Fibroblast of skin of abdomen (primary cell): ENCODE results near the gene PUS7.
A peak's percentile ranks its signal among the peaks of the same experiment; 100 is the strongest.
"Not testable (repeated sequence)": the region's sequence is repeated elsewhere in the genome, so short reads cannot be mapped to it uniquely, and the experiment has no call there.

Experiments used
- DNase-seq: peaks from one replicate; pipeline ENCODE4 v3.0.0-alpha.2; 2013

PUS7 gene

GRCh38 chr7:105442214-105442613 is 79.9 kb downstream of the PUS7 start:
- DNase-seq = not testable (repeated sequence)

DNA sequence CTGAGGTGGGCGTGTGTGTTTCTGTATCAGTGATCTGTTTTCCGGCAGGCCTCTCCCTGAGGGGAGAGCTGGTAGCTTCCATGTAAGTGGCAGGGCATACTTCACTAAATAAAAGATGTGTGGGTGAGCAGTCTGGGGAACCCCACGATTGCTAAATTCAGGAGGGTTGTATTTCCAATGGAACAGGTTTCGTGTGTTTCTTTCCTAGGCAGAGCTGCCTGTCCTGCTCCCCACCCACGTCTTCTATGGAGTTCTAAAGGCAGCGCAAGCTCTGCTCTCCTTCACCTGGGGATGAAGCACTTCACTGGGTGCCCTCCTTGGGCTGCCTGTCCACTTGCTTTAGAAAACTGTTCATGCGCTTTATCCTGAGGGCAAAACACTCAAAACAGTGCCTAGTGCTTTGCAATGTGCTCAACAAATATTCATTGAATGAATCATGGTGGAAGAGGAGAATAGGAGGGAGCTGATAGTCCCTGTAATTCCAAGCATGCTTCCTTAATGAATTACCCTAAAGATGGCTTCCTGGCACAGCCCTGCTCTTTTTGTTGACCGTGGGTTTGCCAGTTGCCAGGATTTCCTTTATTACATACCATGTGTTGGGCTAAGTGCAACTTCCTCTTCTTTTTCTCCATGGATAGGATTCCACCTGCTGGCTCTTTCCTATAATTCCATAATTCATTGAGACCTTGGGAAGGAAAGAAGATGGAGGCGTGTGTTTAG is 82.7 kb downstream of the PUS7 start:
- peak; percentile 88 for DNase-seq

- no peak for DNase-seq
These were observed 83.3 kb downstream of the PUS7 start for GRCh38 chr7:105438847-105439173.

GRCh38 chr7:105438254-105438653 is 83.8 kb downstream of the PUS7 start:
- no peak for DNase-seq

DNA sequence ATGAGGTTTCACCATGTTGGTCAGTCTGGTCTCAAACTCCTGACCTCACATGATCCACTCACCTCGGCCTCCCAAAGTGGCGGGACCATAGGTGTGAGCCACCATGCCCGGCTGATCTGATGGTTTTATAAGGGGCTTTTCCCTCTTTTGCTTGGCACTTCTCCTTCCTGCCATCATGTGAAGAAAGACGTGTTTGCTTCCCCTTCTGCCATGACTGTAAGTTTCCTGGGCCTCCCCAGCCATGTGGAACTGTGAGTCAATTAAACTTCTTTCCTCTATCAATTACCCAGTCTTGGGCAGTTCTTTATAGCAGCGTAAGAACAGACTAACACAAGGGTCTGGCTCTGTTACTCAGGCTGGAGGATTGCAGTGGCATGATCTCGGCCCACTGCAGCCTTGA is 84.7 kb downstream of the PUS7 start:
- not testable (repeated sequence) for DNase-seq

DNA sequence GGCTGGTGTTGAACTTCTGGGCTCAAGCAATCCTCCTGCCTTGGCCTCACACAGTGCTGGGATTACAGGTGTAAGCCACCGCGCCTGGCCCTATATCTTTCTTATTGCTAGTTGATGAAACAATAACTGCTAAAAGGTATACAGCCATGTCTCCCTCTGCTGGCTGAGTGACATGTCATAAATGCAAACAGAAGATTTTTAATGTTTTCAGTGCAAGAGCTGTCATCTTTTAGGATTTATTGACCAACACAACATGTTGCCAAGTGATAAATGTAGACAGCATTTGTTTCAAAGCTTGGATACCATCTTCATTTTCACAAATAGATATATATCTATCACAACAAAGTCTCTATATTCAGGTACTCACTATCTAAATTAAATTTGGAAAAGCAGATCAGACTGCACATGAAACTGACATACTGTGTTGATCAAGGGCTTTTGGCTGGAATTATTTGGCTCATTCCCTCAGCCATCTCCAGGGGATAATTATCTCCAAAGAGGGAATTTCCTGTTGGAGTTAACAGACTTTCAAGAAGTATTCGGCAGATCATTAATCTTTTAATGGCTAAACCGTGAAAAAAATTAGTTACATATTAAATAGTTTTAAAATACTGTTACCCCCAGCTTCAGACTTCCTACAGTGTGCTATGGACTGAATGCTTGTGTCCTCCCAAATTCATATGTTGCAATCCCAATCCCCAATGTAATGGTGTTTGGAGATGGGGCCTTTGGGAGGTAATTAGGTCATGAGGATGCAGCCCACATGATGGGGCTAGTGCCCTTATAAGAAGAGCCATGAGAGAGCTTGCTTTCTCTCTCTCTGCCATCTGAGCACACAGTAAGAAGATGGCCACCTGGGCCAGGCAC is 92.1 kb downstream of the PUS7 start:
- DNase-seq = peak; percentile 81

DNA sequence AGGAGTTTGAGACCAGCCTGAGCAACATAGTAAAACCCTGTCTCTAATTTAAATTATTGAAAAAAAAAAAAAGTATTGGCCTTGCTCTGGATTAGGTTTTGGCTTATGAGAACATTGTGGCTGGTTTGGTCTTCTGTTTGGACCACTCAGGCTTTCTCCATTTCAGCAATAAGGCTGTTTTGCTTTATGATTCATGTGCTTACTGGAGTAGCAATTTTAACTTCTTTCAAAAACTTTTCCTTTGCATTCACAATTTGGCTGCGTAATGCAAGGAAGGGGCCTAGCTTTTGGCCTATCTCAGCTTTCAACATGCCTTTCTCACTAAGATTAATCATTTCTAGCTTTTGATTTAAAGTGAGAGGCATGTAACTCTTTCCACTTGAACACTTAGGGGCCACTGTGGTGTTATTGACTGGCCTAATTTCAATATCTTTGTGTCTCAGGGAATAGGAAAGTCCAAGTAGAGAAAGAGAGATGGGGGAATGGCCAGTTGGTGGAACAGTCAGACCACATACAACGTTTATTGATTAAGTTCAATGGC is 95.4 kb downstream of the PUS7 start:
- DNase-seq = no peak

DNA sequence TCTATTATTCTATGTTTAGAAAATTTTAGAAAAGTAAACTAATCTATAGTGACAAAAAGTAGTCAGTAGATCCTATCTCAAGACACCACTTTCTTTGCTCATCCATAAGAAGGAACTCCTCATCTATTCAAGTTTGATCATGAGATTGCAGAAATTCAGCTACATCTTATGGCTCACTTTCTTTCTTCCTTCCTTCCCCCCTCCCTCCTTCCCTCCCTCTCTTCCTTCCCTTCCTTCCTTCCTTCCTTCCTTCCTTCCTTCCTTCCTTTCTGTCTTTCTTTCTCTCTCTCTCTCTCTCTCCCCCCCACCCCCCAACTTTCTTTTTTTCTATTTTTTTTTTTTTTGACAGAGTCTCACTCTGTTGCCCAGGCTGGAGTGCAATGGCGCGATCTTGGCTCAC is 98.1 kb downstream of the PUS7 start:
- no peak for DNase-seq

DNA sequence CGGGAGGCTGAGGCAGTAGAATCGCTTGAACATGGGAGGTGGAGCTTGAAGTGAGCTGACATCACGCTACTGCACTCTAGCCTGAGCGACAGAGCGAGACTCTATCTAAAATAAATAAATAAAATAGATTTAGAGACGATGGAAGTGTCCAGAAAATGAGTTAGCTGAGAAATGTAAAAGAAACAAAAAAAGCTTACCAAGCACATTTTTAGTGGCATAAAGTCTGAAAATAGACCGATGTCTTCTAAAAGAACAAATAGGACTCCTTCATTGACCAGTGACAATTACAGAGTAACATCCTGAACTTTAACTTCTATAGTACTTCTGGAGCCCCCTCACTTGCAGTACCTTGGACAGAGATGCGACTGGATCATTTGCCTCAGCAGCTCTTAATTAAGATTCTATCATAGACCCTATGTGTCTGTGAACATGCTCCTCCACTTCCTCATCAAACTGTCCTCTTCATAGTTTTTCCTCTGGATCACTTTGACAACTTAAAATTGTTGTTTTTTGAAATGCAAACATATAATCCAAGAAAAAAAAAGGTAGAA is 108.1 kb downstream of the PUS7 start:
- no peak for DNase-seq

DNA sequence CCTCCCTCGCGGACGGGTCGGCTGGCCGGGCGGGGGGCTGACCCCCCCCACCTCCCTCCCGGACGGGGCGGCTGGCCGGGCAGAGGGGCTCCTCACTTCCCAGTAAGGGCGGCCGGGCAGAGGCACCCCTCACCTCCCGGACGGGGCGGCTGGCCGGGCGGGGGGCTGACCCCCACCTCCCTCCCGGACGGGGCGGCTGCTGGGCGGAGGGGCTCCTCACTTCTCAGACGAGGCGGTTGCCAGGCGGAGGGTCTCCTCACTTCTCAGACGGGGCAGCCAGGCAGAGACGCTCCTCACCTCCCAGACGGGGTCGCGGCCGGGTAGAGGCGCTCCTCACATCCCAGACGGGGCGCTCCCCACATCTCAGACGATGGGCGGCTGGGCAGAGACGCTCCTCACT is 111.3 kb downstream of the PUS7 start:
- DNase-seq = not testable (repeated sequence)

DNA sequence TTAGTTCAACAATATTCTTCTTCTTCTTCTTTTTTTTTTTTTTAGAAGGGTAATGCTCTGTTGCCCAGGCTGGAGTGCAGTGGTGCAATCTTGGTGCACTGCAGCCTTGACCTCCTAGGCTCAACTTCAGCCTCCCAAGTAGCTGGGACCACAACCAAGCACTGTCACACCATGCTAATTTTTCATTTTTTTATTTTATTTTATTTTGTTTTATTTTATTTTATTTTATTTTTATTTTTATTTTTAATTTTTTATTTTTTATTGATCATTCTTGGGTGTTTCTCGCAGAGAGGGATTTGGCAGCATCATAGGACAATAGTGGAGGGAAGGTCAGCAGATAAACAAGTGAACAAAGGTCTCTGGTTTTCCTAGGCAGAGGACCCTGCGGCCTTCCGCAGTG is 112.3 kb downstream of the PUS7 start:
- DNase-seq = not testable (repeated sequence)

GRCh38 chr7:105408791-105409410 is 113.2 kb downstream of the PUS7 start:
- DNase-seq = no peak
